Measurements from ENCODE around the gene ABHD17A. TPM values are rescaled to one million over a fixed set of nuclear protein-coding genes. Genes with fewer than 3 reads are reported as not detected.

ABHD17A gene
- total and polyA plus RNA-seq, 8 donors, result 41.3 to 72.7 (median 56.8) TPM

GRCh38 chr19:1871630-1872029 lies 13.7 kb downstream of the ABHD17A start:
- peak overlapping the region in 1 of 2 donors; percentile 97 for H3K27ac ChIP-seq
- peaks cover 0 to 45% of the 10 kb centered on the region in 2 donors for H3K36me3 ChIP-seq
- peaks cover 24 to 47% of the 10 kb centered on the region in 2 donors for H3K4me1 ChIP-seq
- DNase-seq (no peak), ATAC-seq (no peak)
- intact Hi-C loops (cut with DNase I), result no loop called here
- no peaks in the 10 kb centered on the region for H3K27me3 ChIP-seq
- no peak for TF ChIP-seq CTCF (IDR thresholded peaks at IDR 0.05)
- H3K9me3 ChIP-seq, result no peaks in the 10 kb centered on the region
- H3K4me3 ChIP-seq, result no peak overlapping the region

GRCh38 chr19:1871140-1871597 lies 14.1 kb downstream of the ABHD17A start:
- H3K27ac ChIP-seq, result peak overlapping the region in 1 of 2 donors; percentile 97
- ATAC-seq (no peak), DNase-seq (no peak)
- intact Hi-C loops (cut with DNase I), result no loop called here
- TF ChIP-seq CTCF (IDR thresholded peaks at IDR 0.05), result no peak
- no peaks in the 10 kb centered on the region for H3K9me3 ChIP-seq
- peaks cover 0 to 45% of the 10 kb centered on the region in 2 donors for H3K36me3 ChIP-seq
- H3K4me1 ChIP-seq, result peaks cover 19 to 43% of the 10 kb centered on the region in 2 donors
- H3K27me3 ChIP-seq, result no peaks in the 10 kb centered on the region
- H3K4me3 ChIP-seq, result no peak overlapping the region

GRCh38 chr19:1868971-1869370 lies 16.3 kb downstream of the ABHD17A start:
- Histone ChIP-seq H3K9me3 (no peaks in the 10 kb centered on the region), H3K36me3 (peaks cover 0 to 45% of the 10 kb centered on the region in 2 donors), H3K4me3 (no peak overlapping the region), H3K27ac (no peak overlapping the region), H3K27me3 (no peaks in the 10 kb centered on the region), H3K4me1 (peaks cover 14 to 41% of the 10 kb centered on the region in 2 donors)
- DNase-seq, result no peak
- no peak for TF ChIP-seq CTCF (IDR thresholded peaks at IDR 0.05)
- no peak for ATAC-seq
- intact Hi-C loops (cut with DNase I), result no loop called here

- DNase-seq, result no peak
- H3K4me3 ChIP-seq, result no peak overlapping the region
- peaks cover 0 to 29% of the 10 kb centered on the region in 2 donors for H3K36me3 ChIP-seq
- intact Hi-C loops (cut with DNase I), result no loop called here
- no peak for TF ChIP-seq CTCF (IDR thresholded peaks at IDR 0.05)
- no peaks in the 10 kb centered on the region for H3K9me3 ChIP-seq
- no peaks in the 10 kb centered on the region for H3K27me3 ChIP-seq
- H3K4me1 ChIP-seq, result peaks cover 0 to 26% of the 10 kb centered on the region in 2 donors
- no peak for ATAC-seq
- no peak overlapping the region for H3K27ac ChIP-seq
Measured at GRCh38 chr19:1867349-1867724, 18.0 kb downstream of the ABHD17A start.

- intact Hi-C loops (cut with DNase I), result no loop called here
- no peak for DNase-seq
- no peak for TF ChIP-seq CTCF (IDR thresholded peaks at IDR 0.05)
- Histone ChIP-seq H3K4me3 (no peak overlapping the region), H3K36me3 (peaks cover 0 to 23% of the 10 kb centered on the region in 2 donors), H3K9me3 (no peaks in the 10 kb centered on the region), H3K27me3 (no peaks in the 10 kb centered on the region), H3K27ac (no peak overlapping the region), H3K4me1 (peaks cover 2 to 26% of the 10 kb centered on the region in 2 donors)
- ATAC-seq, result no peak
Measured at GRCh38 chr19:1866693-1867348, 18.5 kb downstream of the ABHD17A start.
